SIG-M5 treated with dmso at 0.1 percent for 504 hours (cell line): ENCODE results near the gene HSCB.
"Not testable (repeated sequence)": the region's sequence is repeated elsewhere in the genome, so short reads cannot be mapped to it uniquely, and the experiment has no call there.

Experiments
- DNase-seq: peaks from one replicate; lab custom pipeline; 2025; ENCODE audit not compliant: unreplicated experiment; lab: John Stamatoyannopoulos, UW

HSCB gene

DNA sequence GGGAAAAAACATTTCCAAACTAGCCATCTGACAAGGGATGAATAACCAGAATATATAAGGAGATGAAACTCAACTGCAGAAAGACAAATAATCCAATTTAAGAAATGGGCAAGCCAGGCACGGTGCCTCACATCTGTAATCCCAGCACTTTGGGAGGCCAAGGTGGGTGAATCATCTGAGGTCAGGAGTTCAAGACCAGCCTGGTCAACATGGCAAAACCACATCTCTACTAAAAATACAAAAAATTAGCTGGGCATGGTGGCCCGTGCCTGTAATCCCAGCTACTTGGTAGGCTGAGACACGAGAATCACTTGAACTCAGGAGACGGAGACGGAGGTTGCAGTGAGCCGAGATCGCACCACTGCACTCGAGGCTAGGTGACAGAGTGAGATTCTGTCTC, 3.0 kb upstream of the HSCB start:
- DNase-seq = not testable (repeated sequence)

DNA sequence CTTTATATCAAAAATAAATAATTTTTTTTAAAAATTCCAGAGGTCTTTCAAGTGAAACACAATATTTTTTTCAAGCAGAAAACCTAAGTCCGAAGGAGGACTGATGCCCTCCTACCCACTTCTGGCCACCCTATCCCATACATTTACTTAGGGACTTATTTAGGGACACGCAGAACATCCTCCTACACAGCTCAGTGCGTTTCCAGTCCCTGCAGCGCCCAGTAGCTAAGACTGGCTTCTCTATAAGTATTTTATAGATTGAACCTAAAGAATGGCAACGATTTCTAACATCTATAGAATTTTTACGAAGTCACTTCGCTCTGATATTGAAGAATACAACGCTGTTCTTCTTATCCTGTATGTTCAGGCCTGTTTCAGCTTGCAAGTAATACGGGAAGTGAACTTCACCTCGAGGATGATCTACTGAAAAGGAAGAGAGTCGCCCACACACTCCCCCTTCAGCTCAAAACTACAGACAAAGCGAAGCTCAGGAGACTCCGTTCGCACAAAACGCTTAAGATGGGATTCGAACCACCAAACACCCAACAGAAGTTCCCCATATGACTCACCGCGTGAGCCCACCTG, 547 bp upstream of the HSCB start:
- peak; percentile 41 for DNase-seq

DNA sequence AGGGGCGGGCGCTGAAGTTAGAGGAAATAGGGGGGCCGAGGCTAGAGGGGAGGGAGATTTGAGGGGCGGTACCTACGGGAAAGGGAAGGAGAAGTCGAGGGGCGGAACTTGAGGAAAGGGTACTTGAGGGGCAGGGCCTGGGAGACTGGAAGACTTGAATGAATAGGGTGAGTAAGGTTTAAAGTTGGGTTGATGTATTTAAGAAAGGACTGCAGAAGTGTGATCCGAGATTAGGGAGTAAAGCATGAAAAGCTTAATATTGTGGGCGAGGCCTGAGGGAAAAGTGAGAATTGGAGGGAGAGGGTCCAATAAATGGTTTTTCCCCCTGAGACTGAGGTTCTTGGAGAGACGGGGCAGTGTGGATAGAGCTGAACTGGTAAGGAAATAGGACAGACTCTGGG, 723 bp downstream of the HSCB start:
- DNase-seq = peak; percentile 91

DNA sequence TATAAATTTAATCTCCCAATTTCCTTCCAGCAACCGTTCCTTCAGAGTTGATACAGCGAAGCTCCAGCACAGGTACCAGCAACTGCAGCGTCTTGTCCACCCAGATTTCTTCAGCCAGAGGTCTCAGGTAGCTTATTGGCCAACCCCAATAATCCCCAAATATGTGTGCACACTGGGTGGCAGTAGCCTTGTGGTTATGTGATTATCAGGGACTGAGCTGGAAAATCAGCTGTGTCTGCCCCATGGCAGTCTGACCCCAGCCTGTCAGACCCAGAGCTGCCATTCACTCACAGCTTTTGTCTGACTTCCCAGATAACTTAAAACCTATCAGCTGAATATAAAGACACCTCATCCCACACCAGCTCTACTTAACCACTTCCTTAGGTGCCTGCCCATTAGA, 2.0 kb downstream of the HSCB start:
- DNase-seq = no peak

DNA sequence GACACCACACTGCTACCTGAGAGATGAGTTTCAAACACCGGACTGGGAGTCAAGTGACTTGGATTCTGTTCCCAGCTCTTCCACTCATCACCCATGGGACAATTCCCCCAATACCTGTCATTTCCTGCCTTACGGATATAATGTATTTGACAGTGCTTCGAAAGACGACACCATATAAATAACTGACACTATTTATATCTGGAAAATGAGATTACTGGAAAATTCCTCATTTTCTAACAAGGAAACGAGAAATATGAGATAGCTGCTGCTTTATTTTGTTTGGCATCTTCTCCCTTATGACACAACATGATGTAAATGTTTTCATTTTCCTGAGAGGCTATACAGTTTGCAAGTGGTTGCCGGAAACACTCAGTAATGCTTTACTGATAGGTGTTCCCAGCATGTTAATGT, 8.6 kb downstream of the HSCB start:
- no peak for DNase-seq

DNA sequence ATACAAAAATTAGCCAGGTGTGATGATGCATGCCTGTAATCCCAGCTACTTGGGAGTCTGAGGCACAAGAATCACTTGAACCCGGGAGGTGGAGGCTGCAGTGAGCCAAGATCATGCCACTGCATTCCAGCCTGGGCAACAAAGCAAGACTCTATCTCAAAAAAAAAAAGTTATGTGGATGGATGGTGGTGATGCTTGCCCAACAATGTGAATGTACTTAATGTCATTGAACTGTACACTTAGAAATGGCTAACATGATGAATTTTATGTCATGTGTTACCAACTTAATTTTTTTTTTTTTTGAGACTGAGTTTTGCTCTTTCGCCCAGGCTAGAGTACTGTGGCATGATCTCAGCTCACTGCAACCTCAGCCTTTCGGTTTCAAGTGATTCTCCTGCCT, 12.7 kb downstream of the HSCB start:
- DNase-seq = not testable (repeated sequence)

DNA sequence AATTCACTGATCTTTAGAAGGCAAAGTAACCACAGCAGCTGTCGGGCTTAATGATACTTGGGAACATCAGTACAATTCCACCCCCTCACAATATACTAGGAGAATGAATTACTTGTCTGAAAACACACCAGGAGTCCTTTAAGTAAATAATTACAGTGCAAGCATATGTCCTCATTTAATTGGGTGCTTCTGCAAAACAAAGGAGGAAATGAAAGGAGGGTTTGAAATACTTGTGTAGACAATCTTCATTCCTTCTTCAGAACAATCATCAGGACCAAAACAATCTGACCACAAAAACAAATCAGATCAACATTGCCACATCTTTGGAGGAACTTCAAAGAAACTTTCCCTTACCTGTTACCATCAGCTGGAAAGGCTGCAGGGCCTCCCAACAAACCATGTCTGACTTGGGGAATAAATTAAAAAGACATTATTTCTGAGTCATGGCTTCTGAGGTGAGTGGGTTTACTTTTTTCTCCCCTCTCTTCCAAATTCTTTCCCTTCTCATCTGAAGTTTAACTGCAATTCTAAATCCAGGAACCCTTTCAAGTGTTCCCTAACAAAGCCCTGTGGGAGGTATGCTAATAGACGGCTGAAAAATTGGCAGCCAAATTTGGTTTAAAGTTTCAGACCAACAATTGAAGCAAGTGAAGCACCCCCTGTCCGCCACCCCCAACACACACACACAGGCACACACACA, 18.2 kb downstream of the HSCB start:
- peak; percentile 27 for DNase-seq

DNA sequence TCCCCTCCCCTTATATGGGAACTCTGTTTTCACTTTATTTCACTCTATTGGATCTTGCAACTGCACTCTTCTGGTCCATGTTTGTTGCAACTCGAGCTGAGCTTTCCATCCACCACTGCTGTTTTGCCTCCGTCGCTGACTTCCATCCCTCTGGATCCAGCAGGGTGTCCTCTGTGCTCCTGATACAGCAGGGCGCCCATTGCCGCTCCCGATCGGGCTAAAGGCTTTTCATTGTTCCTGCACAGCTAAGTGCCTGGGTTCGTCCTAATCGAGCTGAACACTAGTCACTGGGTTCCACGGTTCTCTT, 19.6 kb downstream of the HSCB start:
- DNase-seq = no peak

DNA sequence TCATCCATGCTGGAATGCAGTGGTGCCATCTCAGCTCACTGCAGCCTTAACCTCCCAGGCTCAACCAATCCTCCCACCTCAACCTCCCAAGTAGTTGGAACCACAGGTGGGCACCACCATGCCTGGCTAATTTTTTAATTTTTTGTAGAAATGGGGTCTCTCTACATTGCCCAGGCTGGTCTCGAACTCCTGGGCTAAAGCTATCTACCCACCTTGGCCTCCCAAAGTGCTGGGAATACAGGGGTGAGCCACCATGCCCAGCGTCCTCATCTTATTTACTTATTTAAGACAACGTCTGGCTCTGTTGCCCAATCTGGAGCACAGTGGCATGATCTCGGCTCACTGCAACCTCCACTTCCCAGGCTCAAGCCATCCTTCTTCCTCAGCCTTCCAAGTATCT, 20.2 kb downstream of the HSCB start:
- DNase-seq = not testable (repeated sequence)

DNA sequence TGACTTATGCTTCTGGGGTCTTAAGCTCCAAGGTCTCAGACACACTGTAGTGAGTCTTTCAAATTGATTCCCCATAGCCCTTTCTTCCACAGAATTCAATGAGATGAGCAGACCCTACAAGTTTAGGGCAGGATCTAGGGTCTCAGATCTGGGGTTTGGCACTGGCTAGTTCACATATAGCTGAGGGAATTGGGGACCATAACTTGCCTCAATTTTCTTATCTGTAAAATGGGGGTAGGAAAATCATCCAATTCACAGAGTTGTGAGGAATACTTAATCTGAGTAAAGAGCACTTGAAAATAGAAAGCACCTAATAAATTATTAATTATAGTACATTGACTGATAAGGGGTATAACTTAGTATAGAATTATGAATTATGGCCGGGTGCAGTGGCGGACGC, 24.8 kb downstream of the HSCB start:
- DNase-seq = no peak

DNA sequence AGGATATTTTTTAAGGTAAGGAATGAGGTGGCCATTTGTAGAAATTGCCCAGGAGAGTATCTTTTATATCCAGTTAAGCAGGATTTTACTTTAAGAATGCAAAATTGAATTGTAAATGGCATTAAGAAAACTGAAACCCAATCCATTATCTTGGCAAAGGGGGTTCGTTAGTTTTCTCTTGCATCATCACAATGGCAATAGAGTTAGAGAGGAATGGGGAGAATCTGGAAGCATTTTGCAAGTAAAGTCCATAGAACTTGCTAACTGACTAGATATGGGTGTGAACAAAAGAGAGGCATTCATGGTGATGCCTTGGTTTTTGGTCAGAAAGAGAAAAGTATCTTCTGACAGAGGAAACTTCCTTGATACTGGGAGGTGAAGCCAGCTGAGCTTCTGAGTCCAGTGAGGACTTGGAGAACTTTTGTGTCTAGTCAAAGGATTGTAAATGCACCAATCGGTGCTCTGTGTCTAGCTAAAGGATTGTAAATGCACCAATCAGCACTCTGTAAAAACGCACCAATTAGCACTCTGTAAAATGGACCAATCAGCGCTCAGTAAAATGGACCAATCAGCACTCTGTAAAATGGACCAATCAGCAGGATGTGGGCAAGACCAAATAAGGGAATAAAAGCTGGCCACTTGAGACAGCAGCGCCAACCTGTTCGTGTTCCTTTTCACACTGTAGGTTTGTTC, 27.0 kb downstream of the HSCB start:
- DNase-seq = no peak

DNA sequence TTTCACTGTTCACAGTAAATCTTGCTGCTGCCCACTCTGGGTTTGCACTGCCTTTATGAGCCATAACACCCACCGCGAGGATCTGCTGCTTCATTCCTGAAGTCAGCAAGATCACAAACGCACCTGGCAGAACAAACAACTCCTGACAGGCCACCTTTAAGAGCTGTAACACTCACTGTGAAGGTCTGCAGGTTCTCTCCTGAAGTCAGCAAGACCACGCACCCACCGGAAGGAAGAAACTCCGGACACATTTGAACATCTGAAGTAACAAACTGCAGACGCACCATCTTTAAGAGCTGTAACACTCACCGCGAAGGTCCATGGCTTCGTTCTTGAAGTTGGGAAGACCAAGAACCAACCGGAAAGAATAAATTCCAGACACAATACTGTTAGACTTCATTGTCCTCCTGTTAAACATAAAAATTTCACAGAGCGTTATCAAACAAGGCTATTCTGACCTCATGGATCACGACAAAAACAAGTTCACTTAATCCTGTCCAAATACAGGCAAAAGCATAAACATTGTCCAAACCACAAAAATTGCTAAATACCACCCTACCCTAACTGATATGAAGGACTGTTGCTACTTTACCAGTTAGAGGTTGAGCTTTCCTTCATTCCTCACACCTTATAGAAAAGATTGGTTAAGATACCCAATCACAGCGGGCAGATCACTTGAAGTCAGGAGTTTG, 27.7 kb downstream of the HSCB start:
- no peak for DNase-seq

DNA sequence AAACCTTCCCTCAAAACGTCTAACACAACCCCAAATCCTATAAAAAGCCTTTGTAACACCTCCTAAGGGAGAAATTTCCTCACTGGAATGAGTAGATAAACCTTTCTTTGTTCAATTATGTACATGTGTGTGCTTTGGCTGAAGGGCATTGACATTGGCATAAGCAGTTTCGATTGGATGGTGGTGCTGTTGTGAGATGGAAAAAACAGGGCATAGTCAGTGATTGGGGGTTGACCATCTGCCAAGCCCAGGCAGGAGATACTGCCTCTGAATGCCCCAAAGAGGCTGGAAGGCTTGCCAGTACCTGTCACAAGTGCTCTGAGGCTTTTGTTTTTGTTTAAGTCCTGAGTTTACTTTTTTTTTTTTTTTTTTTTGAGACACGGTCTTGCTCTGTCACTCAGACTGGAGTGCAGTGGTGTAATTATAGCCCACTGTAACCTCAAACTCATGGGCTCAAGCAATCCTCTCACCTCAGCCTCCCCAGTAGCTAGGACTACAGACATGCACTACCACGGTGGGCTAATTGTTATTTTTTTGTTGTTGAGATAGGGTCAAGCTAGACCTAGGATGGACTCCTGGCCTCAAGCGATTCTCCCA, 29.5 kb downstream of the HSCB start:
- DNase-seq = no peak

DNA sequence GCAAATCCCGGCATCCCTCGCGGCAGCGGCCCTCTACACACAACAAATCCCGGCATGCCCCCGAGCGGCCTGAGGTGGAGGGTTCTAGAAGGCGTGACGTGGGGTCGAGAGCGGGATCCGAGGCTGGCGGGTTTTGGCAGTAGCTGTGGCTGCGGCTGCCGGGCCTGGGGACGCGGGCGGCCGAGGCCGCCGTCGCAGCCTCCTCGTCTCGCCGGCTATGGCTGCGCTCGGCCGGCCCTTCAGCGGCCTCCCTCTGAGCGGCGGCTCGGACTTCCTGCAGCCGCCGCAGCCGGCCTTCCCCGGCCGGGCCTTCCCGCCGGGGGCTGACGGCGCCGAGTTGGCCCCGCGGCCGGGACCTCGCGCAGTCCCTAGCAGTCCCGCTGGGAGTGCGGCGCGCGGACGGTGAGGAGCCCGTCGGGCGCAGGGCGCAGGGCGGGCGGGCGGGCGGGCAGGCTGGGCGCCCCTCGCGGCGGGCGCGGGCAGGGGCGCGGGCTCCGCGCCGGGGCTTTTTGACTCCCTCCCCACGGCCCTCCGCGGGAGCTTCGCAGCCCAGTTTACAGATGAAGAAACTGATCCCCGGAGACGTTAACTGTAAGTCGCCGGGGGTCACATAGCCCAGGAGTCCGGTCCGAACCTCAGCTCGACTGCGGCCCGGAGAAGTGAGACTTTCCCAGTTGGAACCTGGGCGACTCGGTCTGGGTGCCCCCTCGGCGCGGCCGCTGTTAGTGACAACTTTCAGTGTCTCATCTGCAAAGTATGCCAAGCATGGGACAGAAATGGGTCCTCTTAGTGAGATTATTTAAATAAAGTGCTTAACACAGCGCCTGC, 31.0 kb downstream of the HSCB start, which contains the start of gene CCDC117:
TSS of gene CCDC117 (plus strand) at position 63 of the 828 bp plus-strand sequence. CDS start at position 218, 155 bp downstream.
- DNase-seq = peak; percentile 93

DNA sequence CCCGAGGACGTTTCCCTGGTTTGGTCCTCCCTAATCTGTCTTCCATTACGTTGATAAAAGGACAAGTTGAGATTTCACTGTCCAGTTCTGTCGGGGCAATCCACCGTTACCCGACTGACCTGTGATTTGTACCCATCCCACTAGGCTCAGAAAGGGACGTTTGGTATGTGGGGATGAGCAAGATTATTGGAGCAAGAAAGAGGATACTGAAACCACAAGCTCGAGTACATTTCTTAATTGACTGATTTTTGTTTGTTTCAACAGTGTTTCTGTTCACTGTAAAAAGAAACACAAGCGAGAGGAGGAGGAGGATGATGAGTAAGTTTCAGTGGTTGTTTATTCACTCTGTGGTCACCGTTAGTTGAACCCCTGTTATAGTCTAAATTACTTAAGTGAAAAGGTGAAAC, 31.6 kb downstream of the HSCB start:
- DNase-seq = peak; percentile 34

DNA sequence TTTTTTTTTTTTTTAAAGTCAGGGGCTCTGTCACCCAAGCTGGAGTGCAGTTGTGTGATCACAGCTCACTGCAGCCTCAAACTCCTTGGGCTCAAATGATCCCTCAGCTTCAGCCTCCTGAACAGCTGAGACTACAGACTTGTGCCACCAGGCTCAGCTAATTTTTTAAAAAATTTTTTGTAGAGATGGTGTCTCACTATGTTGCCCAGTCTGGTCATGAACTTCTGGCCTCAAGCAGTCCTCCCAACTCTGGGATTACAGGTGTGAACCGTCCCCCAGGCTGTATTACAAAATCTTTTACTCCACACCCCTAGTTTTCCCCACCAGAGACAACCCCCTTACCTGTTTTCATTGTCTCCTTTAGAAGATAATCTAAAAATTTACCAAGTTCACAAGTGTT, 32.5 kb downstream of the HSCB start:
- DNase-seq = no peak

DNA sequence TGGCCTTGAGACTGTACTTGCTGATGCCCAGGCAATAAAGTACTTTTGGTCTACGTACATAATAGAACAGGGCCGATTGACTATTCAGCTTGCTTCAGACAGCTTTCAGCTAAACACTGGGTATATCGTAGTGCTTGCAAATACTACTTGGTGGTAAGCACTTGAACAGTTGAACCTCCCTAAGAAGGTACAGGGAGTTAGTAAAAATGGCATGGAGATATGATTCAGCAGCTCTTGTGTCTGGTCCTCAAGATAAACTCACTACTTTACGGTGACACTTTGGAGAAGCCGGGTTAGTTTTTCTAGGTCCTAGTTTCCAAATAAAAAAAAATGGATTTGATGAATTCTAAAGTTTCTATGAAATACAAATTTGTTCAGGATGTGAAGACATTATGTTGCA, 38.0 kb downstream of the HSCB start:
- no peak for DNase-seq

DNA sequence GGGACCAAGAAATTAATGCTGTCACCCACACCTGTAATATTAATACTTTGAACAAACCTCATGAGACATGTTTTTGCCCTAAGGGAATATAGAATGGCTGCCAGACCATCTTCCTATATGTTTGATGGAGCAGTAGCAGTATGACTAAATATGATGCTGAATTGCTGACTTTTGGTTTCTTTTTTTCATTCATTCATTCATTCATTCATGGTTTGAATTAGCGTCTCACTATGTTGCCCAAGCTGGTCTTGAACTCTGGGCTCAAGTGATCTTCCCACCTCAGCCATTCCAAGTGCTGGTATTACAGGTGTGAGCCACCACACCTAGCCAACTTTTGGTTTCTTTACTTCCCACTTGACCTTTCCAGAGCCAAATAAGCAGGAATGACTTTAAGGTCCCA, 38.5 kb downstream of the HSCB start:
- DNase-seq = no peak

DNA sequence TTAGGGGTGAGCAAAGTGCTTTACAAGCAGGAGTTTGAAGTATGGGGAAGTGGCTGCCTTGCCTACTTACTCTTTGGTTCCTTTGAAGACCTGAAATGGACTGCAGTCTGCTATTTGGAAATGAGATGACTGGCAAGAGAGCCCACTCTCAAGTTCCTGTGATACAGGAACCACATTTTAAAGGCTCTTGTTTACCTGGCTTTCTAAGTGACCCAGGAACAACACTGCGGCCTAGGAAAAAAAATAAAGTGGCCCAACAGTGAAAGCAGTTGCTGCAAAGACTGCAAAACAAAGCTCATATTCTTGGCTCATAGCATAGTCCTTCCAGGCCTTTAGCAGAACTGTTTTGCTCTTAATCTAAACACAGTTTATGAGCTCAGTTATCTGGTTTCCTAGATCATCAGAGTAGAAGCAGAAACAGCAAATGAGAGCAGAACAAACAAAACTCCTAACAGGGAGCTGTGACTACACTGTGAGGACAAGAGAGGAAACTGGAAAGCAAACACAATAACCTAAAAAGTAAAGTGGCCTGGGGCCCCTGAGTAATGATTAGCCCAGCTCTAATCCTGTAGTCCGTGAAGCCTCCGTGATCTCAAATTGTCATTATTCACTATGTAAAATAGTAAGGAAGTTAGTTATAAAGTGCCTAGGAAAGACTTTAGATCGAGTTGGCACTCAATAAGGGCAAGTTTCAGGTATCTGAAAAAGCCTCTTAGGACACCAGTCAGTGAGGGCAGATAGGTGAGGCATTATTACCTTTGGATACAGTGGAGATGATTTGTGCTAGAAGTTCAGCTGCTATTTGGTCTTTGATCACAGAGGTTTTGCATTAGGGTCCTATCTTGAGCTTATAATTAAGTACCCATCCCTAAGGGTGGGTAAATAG, 42.2 kb downstream of the HSCB start:
- DNase-seq = no peak

DNA sequence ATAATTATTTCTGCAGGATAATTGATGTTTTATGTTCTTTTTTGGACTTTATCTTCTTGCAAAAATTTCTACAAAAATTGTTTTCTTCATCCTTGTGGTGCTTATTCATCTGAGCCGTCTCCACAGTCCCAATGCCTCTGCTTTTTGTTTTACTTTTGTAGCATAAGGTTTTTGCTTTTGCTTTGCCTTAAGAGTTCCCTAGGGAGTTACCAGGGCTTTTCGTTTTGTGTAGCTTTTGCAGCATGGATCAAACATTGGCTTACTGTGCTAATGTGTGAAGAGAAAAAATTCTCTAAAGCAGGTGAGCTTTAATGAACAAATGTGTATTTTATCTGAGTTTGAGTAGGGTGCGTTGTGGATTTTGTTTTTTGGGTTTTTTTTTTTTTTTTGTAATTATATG, 46.8 kb downstream of the HSCB start:
- no peak for DNase-seq
